HepG2 (cell line): Measurements from ENCODE around the gene KCNK18. TPM values are rescaled to one million over a fixed set of nuclear protein-coding genes. Genes with fewer than 3 reads are reported as not detected.

Experiments used
- ATAC-seq: fragments of 200-7000 bp; cut with Tn5 transposase; 3 replicates; pipeline ENCODE4 v1.9.1; 2020; ENCODE audit warnings: mild to moderate bottlenecking, moderate library complexity
- BruUV-seq: library from RNA; stranded (reverse); fragments of 400-500 nt; replicated peaks from 2 replicates; lab custom pipeline; 2021; lab: Mats Ljungman, UMichigan
- CTCF ChIA-PET: fragments of 300-600 bp; formaldehyde crosslinking; extraction: SDS; loops from one replicate; lab custom pipeline; 2021; ENCODE audit warnings: low total read pairs, inconsistent platforms, low intra/inter-chr PET ratio; lab: Yijun Ruan, JAX
- POLR2A ChIA-PET: fragments of 350-600 bp; sonication (Branson Sonifier 250); formaldehyde crosslinking; loops from one replicate; lab custom pipeline; 2020; ENCODE audit warnings: antibody characterized with exemption, inconsistent platforms; lab: Yijun Ruan, JAX
- DNase-seq: peaks from one replicate; pipeline ENCODE4 v3.0.0-alpha.2; 2015; ENCODE audit warnings: low spot score
- FAIRE-seq: peaks from 3 replicates; lab custom pipeline; 2011; peaks lifted over from hg19 to GRCh38; lab: Jason Lieb, UNC
- H2AFZ ChIP-seq: one replicate; pipeline ENCODE4 v1.6.1; 2011; ENCODE audit warnings: low read length, inconsistent platforms
- H3K27ac ChIP-seq: fragments of 300-600 bp; 3 replicates; pipeline ENCODE4 v1.8.0; 2011; ENCODE audit warnings: mixed run types, mild to moderate bottlenecking, mixed read lengths, low read length, inconsistent platforms; ENCODE audit not compliant: insufficient read depth; ENCODE audit errors: extremely low read length
- H3K27me3 ChIP-seq, 2 experiments: fragments of 200-600 bp in 1 of 2; 2 replicates in 1 of 2; 3 replicates in 1 of 2; pipeline versions ENCODE4 v1.6.0 to v1.8.0; 2011; ENCODE audit warnings: low read length in 2 of 2, mild to moderate bottlenecking in 2 of 2, moderate library complexity in 2 of 2, inconsistent platforms in 1 of 2; ENCODE audit not compliant: insufficient read depth in 2 of 2, control insufficient read depth in 1 of 2
- H3K36me3 ChIP-seq, 2 experiments: fragments of 200-600 bp in 1 of 2; replicated peaks in 1 of 2; 2 replicates in 1 of 2; 3 replicates in 1 of 2; pipeline versions ENCODE4 v1.5.1 to v1.8.0; 2011; ENCODE audit warnings: low read length in 2 of 2, inconsistent platforms in 1 of 2; ENCODE audit not compliant: insufficient read depth in 2 of 2, control insufficient read depth in 1 of 2
- H3K4me1 ChIP-seq: 2 replicates; pipeline ENCODE4 v1.5.1; 2012; ENCODE audit warnings: low read length, inconsistent platforms; ENCODE audit not compliant: insufficient read depth
- H3K4me2 ChIP-seq: 2 replicates; pipeline ENCODE4 v1.6.0; 2011; ENCODE audit warnings: low read depth, low read length, inconsistent platforms
- H3K4me3 ChIP-seq, 3 experiments: fragments of 200-600 bp in 1 of 3; sonication (generic), shearing (Covaris generic) in 1 of 3; replicated peaks in 1 of 3; 2 replicates each; pipeline ENCODE4 v1.5.1; 2011 to 2016; ENCODE audit warnings: low read length in 3 of 3, inconsistent platforms in 2 of 3, low read depth in 2 of 3, mild to moderate bottlenecking in 2 of 3, control low read depth in 1 of 3, mixed read lengths in 1 of 3; ENCODE audit not compliant: insufficient read depth in 1 of 3
- H3K79me2 ChIP-seq: one replicate; pipeline ENCODE4 v1.6.1; 2011; ENCODE audit warnings: low read length, inconsistent platforms; ENCODE audit not compliant: insufficient read depth
- H3K9ac ChIP-seq: 2 replicates; pipeline ENCODE4 v1.6.0; 2011; ENCODE audit warnings: mild to moderate bottlenecking, low read depth, low read length, inconsistent platforms; ENCODE audit not compliant: insufficient read depth
- H3K9me3 ChIP-seq: 2 replicates; pipeline ENCODE4 v1.5.1; 2012; ENCODE audit warnings: mild to moderate bottlenecking, low read length
- H4K20me1 ChIP-seq: 2 replicates; pipeline ENCODE4 v1.6.0; 2011; ENCODE audit warnings: inconsistent platforms, mild to moderate bottlenecking, low read length, moderate library complexity; ENCODE audit not compliant: insufficient read depth
- ARID4A ChIP-seq: sonication (generic); formaldehyde crosslinking; IDR thresholded peaks from 2 replicates; pipeline ENCODE4 v1.5.0; 2020; ENCODE audit warnings: mild to moderate bottlenecking, missing genetic modification reagents, borderline replicate concordance
- GABPB1 ChIP-seq: IDR thresholded peaks from 2 replicates; pipeline ENCODE4 v1.6.1; 2016; ENCODE audit warnings: mild to moderate bottlenecking, missing genetic modification reagents, moderate library complexity, missing compliant biosample characterization
- HNF1B ChIP-seq: sonication (generic); formaldehyde crosslinking; IDR thresholded peaks from 2 replicates; pipeline ENCODE4 v1.5.1; 2020; ENCODE audit warnings: mild to moderate bottlenecking, moderate library complexity, missing genetic modification reagents
- HNRNPUL1 ChIP-seq: fragments of 200-400 bp; formaldehyde crosslinking; IDR thresholded peaks from 2 replicates; pipeline ENCODE4 v1.6.1; 2017; ENCODE audit warnings: low read depth, mild to moderate bottlenecking, low read length, moderate library complexity
- MYC ChIP-seq: sonication (generic); formaldehyde crosslinking; IDR thresholded peaks from 2 replicates; pipeline ENCODE4 v1.9.0; 2021; ENCODE audit warnings: missing genetic modification reagents, borderline replicate concordance
- NFAT5 ChIP-seq: sonication (generic); formaldehyde crosslinking; IDR thresholded peaks from 2 replicates; pipeline ENCODE4 v1.4.0; 2020; ENCODE audit warnings: missing genetic modification reagents
- NFE2L2 ChIP-seq: fragments of 150-350 bp; IDR thresholded peaks from 2 replicates; pipeline ENCODE4 v1.6.1; 2014; ENCODE audit warnings: low read length
- NKX3-1 ChIP-seq: sonication (generic); formaldehyde crosslinking; IDR thresholded peaks from 2 replicates; pipeline ENCODE4 v1.5.0; 2020; ENCODE audit warnings: missing genetic modification reagents
- PHF20 ChIP-seq: sonication (generic); formaldehyde crosslinking; IDR thresholded peaks from 2 replicates; pipeline ENCODE4 v1.5.0; 2020; ENCODE audit warnings: mild to moderate bottlenecking, missing genetic modification reagents
- SCMH1 ChIP-seq: sonication (generic); formaldehyde crosslinking; IDR thresholded peaks from 2 replicates; pipeline ENCODE4 v1.9.0; 2021; ENCODE audit warnings: missing genetic modification reagents, mild to moderate bottlenecking, borderline replicate concordance
- SOX5 ChIP-seq: IDR thresholded peaks from 2 replicates; pipeline ENCODE4 v1.6.1; 2016; ENCODE audit warnings: borderline replicate concordance
- ZNF713 ChIP-seq: sonication (generic); formaldehyde crosslinking; IDR thresholded peaks from 2 replicates; pipeline ENCODE4 v1.4.0; 2020; ENCODE audit warnings: mild to moderate bottlenecking, missing genetic modification reagents
- ZNF775 ChIP-seq: sonication (generic); formaldehyde crosslinking; IDR thresholded peaks from 2 replicates; pipeline ENCODE4 v1.4.0; 2020; ENCODE audit warnings: missing genetic modification reagents, mild to moderate bottlenecking, moderate library complexity, borderline replicate concordance
- WGBS: methylation state at CpG from one replicate; pipeline ENCODE4 v1.1.6; 2017; ENCODE audit warnings: low lambda C conversion rate; 5-methylcytosine and 5-hydroxymethylcytosine counted together
- in situ Hi-C: cut with HindIII; loops from 2 replicates; pipeline ENCODE4 v1.10.0; 2017; ENCODE audit warnings: low pct_unique_long_range_greater_than_20kb; ENCODE audit not compliant: extremely low pct_ligation_motif_present
- intact Hi-C: fragments of 100-400 bp; cut with micrococcal nuclease; formaldehyde crosslinking; loops from one replicate; pipeline ENCODE4 v1.10.0; 2022; ENCODE audit not compliant: unreplicated experiment
- polyA plus RNA-seq, 8 experiments: library from polyadenylated mRNA; depleted of rRNA in 3 of 8; stranded (reverse) in 7 of 8; unstranded in 1 of 8; fragments of >200 nt; fragmentation: Illumina TruSeq in 4 of 8; extraction: Trizol in 4 of 8; gene quantifications; 2 replicates each; pipeline versions ENCODE4 v1.2.1 to v1.2.3, GENCODE V29; 2011 to 2016; ENCODE audit warnings: low read depth in 4 of 8, missing spikeins in 1 of 8, mixed read lengths in 1 of 8; ENCODE audit not compliant: insufficient read depth in 1 of 8
- total RNA-seq, 5 experiments: library from RNA; depleted of rRNA; stranded (reverse); fragments of >200 nt; fragmentation: Illumina TruSeq; extraction: Trizol; gene quantifications; 2 replicates each; pipeline ENCODE4 v1.2.3, GENCODE V29; 2016; ENCODE audit warnings: low read depth in 1 of 5

The KCNK18 gene
- total and polyA plus RNA-seq, 2 of the 13 experiments (the other 11 are each of a cell fraction or from before 2014, with no cell fraction given), result not detected

- Histone ChIP-seq H3K4me1 (no peaks in the 10 kb centered on the region; the same call in 1 of the 2 replicates), H3K4me2 (no peak overlapping the region), H3K36me3 (no peaks in the 10 kb centered on the region), H3K79me2 (no peaks in the 10 kb centered on the region), H2AFZ (no peak overlapping the region), H3K9ac (no peak overlapping the region), H4K20me1 (no peaks in the 10 kb centered on the region), H3K27me3 (peaks cover 2 to 14% of the 10 kb centered on the region in 2 experiments; a peak in 3 of 5 replicates), H3K9me3 (no peaks in the 10 kb centered on the region), H3K4me3 (no peak overlapping the region), H3K27ac (no peak overlapping the region)
- DNase-seq (no peak), ATAC-seq (no peak), FAIRE-seq (no peak)
- in situ Hi-C loops (loop anchor here (5.0 to 10.0 kb wide), 2 partner anchors 92 to 220 kb away; no protein-coding TSS in a partner anchor), intact Hi-C loops (no loop called here)
- no TSS peak for BruUV-seq
- no peak for TF ChIP-seq NKX3-1 (CRISPR knock-in tag)
- TF ChIP-seq ARID4A (CRISPR knock-in tag), result no peak
- TF ChIP-seq NFE2L2, result no peak
- TF ChIP-seq NFAT5 (CRISPR knock-in tag), result no peak
- TF ChIP-seq SCMH1, result no peak
- TF ChIP-seq MYC (CRISPR knock-in tag), result no peak
- no peak for TF ChIP-seq HNRNPUL1
- no peak for TF ChIP-seq ZNF713 (CRISPR knock-in tag)
- TF ChIP-seq GABPB1 (CRISPR knock-in tag), result no peak
- no peak for TF ChIP-seq ZNF775 (CRISPR knock-in tag)
- no peak for TF ChIP-seq PHF20 (CRISPR knock-in tag)
- no peak for TF ChIP-seq HNF1B (CRISPR knock-in tag)
- TF ChIP-seq SOX5 (CRISPR knock-in tag), result no peak
- WGBS, result 0% methylated on average over 1 of the region's 3 CpGs
- CTCF ChIA-PET, result no interaction called here
- POLR2A ChIA-PET, result no interaction called here
Measured at GRCh38 chr10:117224881-117225280, 27.6 kb downstream of the KCNK18 start.
